Kidney tubule cell (primary cell): ENCODE data around the gene MAJIN.

Source experiments
- DNase-seq: peaks from one replicate; pipeline ENCODE4 v3.0.0-alpha.2; 2018; ENCODE audit warnings: low spot score

Gene MAJIN

GRCh38 chr11:64932324-64932723, 39.6 kb downstream of the MAJIN start:
- DNase-seq: no peak

- DNase-seq: no peak
Measured at GRCh38 chr11:64931290-64931689, 40.6 kb downstream of the MAJIN start.

GRCh38 chr11:64930340-64930739, 41.6 kb downstream of the MAJIN start:
- no peak for DNase-seq

- DNase-seq: no peak
Measured at GRCh38 chr11:64929625-64930024, 42.3 kb downstream of the MAJIN start.

- DNase-seq: no peak
Measured at GRCh38 chr11:64928957-64929356, 43.0 kb downstream of the MAJIN start.

GRCh38 chr11:64926689-64927088, 45.2 kb downstream of the MAJIN start:
- DNase-seq: no peak

- DNase-seq: no peak
Measured at GRCh38 chr11:64925536-64926436, 46.1 kb downstream of the MAJIN start.

GRCh38 chr11:64924910-64925284, 47.0 kb downstream of the MAJIN start:
- peak; percentile 4 for DNase-seq

GRCh38 chr11:64923944-64924909, 47.7 kb downstream of the MAJIN start, which contains the start of gene PPP2R5B:
PPP2R5B (plus strand) TSS chr11:64924689; CDS start chr11:64925735, 1,046 bp downstream.
- DNase-seq: peak; percentile 95

GRCh38 chr11:64923151-64923661, 48.7 kb downstream of the MAJIN start:
- no peak for DNase-seq

GRCh38 chr11:64921384-64921783, 50.5 kb downstream of the MAJIN start:
- DNase-seq: no peak

- DNase-seq: no peak
Measured at GRCh38 chr11:64920124-64920523, 51.8 kb downstream of the MAJIN start.

- DNase-seq: no peak
Measured at GRCh38 chr11:64919627-64920026, 52.3 kb downstream of the MAJIN start.

GRCh38 chr11:64918017-64918416, 53.9 kb downstream of the MAJIN start:
- peak; percentile 49 for DNase-seq

- DNase-seq: no peak
Measured at GRCh38 chr11:64917663-64917995, 54.3 kb downstream of the MAJIN start.

- peak; percentile 100 for DNase-seq
Measured at GRCh38 chr11:64916775-64917662, 54.9 kb downstream of the MAJIN start, which contains the start of gene ATG2A. ATG2A (minus strand) TSS chr11:64917209; CDS start chr11:64917135, 74 bp downstream.

- peak; percentile 55 for DNase-seq
Measured at GRCh38 chr11:64916040-64916774, 55.7 kb downstream of the MAJIN start.

GRCh38 chr11:64915376-64915887, 56.5 kb downstream of the MAJIN start:
- no peak for DNase-seq

- DNase-seq: no peak
Measured at GRCh38 chr11:64914123-64914522, 57.8 kb downstream of the MAJIN start.

- no peak for DNase-seq
Measured at GRCh38 chr11:64913171-64913727, 58.7 kb downstream of the MAJIN start.
